ENCODE results near the gene SLC9A7. TPM values are rescaled to one million over a fixed set of nuclear protein-coding genes. Genes with fewer than 3 reads are reported as not detected.

The SLC9A7 gene
- total and polyA plus RNA-seq, 2 donors (not counting 3 experiments of a cell fraction or from before 2014, with no cell fraction given), result 4.6 to 7.5 TPM

DNA sequence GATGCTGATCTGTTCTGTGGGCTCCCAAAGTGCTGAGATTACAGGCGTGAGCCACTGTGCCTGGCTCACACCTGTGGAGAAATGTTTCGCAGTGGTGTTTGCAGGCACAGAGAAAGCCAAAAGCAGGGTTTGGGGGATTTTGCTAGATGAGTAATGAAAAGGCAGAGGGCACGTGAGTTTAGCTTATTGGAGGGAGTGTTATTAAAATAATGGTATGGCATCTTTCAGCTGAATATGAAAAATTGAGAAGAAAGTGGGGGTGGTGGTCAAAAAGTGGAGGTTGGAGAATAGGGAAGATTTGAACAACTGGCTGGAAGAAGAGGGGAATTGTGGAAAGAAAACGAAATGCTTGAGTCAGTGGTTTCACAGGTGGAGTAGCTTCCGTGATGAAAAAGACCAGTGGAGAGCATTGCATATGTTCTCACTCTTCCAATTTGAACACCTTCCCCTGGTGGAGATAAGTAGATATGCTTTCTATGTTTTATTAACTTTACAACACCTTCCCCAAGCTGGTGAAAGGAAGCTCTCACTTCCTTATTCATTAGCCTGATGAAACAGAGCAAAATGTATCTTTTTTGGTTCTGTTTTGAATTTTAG is 186.5 kb downstream of the SLC9A7 start:
- H3K27ac ChIP-seq (ENCODE audit: insufficient read depth, low read depth, low read length), result no peak overlapping the region
- ChIA-PET CTCF (interaction anchor here (0.8 to 1.8 kb wide), 6 partner anchors 9 to 113 kb away, joined by 3 to 7 read pairs (median 4); no protein-coding TSS in a partner anchor), POLR2A (no interaction called here)
- DNase-seq (ENCODE audit: low read depth, low spot score) (no peak), FAIRE-seq (no peak)
- H3K79me2 ChIP-seq (ENCODE audit: control insufficient read depth, insufficient read depth, low read length), result no peaks in the 10 kb centered on the region
- dilution Hi-C loops (cut with MboI; ENCODE audit: extremely low pct_ligation_motif_present, low sequenced_read_pairs), result no loop called here
- TF ChIP-seq GATA2 (IDR thresholded peaks at IDR 0.05; ENCODE audit: insufficient read depth, insufficient read length, low read depth, low read length) (no peak), POLR2A (IDR thresholded peaks at IDR 0.05; ENCODE audit: low read depth, low read length) (no peak), JUN (IDR thresholded peaks at IDR 0.05; ENCODE audit: borderline replicate concordance, insufficient read depth, insufficient read length, low read depth) (no peak), POLR2AphosphoS5 (IDR thresholded peaks at IDR 0.05; ENCODE audit: insufficient read depth, low read depth, low read length) (no peak), FOS (IDR thresholded peaks at IDR 0.05; ENCODE audit: borderline replicate concordance, insufficient read depth, low read length) (no peak), MYC (IDR thresholded peaks at IDR 0.05; ENCODE audit: low read depth, low read length) (no peak), EZH2 (IDR thresholded peaks at IDR 0.05; ENCODE audit: borderline replicate concordance, low read depth, low read length, severe bottlenecking) (no peak)
- TF ChIP-seq, protein P1, sequence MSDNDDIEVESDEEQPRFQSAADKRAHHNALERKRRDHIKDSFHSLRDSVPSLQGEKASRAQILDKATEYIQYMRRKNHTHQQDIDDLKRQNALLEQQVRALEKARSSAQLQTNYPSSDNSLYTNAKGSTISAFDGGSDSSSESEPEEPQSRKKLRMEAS (IDR thresholded peaks at IDR 0.05; ENCODE audit: insufficient read depth, insufficient read length), result no peak
- TF ChIP-seq, protein P2, sequence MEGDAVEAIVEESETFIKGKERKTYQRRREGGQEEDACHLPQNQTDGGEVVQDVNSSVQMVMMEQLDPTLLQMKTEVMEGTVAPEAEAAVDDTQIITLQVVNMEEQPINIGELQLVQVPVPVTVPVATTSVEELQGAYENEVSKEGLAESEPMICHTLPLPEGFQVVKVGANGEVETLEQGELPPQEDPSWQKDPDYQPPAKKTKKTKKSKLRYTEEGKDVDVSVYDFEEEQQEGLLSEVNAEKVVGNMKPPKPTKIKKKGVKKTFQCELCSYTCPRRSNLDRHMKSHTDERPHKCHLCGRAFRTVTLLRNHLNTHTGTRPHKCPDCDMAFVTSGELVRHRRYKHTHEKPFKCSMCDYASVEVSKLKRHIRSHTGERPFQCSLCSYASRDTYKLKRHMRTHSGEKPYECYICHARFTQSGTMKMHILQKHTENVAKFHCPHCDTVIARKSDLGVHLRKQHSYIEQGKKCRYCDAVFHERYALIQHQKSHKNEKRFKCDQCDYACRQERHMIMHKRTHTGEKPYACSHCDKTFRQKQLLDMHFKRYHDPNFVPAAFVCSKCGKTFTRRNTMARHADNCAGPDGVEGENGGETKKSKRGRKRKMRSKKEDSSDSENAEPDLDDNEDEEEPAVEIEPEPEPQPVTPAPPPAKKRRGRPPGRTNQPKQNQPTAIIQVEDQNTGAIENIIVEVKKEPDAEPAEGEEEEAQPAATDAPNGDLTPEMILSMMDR (IDR thresholded peaks at IDR 0.05; ENCODE audit: extremely low read depth in 1 of 2, insufficient read depth in 1 of 2, low read depth in 1 of 2, low read length in 2 of 2), result no peak
- intact Hi-C loops (cut with micrococcal nuclease), result loop anchor here (10.0 kb wide), 1 partner anchor 222 kb away; no protein-coding TSS in a partner anchor
- H2AFZ ChIP-seq (ENCODE audit: low read depth, low read length), result no peak overlapping the region
- no peaks in the 10 kb centered on the region for H4K20me1 ChIP-seq (replicated peaks; ENCODE audit: control insufficient read depth, extremely low read depth, insufficient read depth, low read length)
- no peaks in the 10 kb centered on the region for H3K36me3 ChIP-seq (ENCODE audit: control insufficient read depth in 2 of 2, extremely low read depth in 1 of 2, insufficient read depth in 2 of 2, low read length in 2 of 2)
- H3K4me1 ChIP-seq (ENCODE audit: control insufficient read depth, extremely low read depth, insufficient read depth, low read length), result peaks cover 26% of the 10 kb centered on the region
- H3K9me1 ChIP-seq (replicated peaks; ENCODE audit: control insufficient read depth, extremely low read depth, insufficient read depth, low read length), result no peaks in the 10 kb centered on the region
- no TSS peak for BruUV-seq (replicated peaks)
- H3K9me3 ChIP-seq (replicated peaks; ENCODE audit: control insufficient read depth, insufficient read depth, low read length), result no peaks in the 10 kb centered on the region
- no peak overlapping the region for H3K9ac ChIP-seq (replicated peaks; ENCODE audit: extremely low read depth, insufficient read depth, low read length)
- H3K4me3 ChIP-seq (replicated peaks in 1 of 3; ENCODE audit: insufficient read depth in 1 of 3, low read depth in 1 of 3, low read length in 3 of 3), result no peak overlapping the region
- no peak overlapping the region for H3K4me2 ChIP-seq (ENCODE audit: insufficient read depth, low read length)
- no peaks in the 10 kb centered on the region for H3K27me3 ChIP-seq (ENCODE audit: control insufficient read depth in 2 of 2, insufficient read depth in 2 of 2, low read length in 2 of 2)
